PC-9 (cell line): Measurements from ENCODE around the gene USH2A. TPM values are rescaled to one million over a fixed set of nuclear protein-coding genes. Genes with fewer than 3 reads are reported as not detected.
A peak's percentile ranks its signal among the peaks of the same experiment; 100 is the strongest.

ENCODE experiments used
- BruUV-seq: library from RNA; stranded (reverse); fragments of 400-500 nt; replicated peaks from 2 replicates; lab custom pipeline; 2021; lab: Mats Ljungman, UMichigan
- CTCF ChIA-PET: fragments of 300-600 bp; sonication (Branson Sonifier 250); formaldehyde crosslinking; loops from one replicate; lab custom pipeline; 2022; ENCODE audit warnings: antibody characterized with exemption; lab: Charles Lee
- POLR2A ChIA-PET: fragments of 300-600 bp; sonication (Branson Sonifier 250); formaldehyde crosslinking; loops from one replicate; lab custom pipeline; 2022; ENCODE audit warnings: antibody characterized with exemption; ENCODE audit not compliant: unreplicated experiment; lab: Charles Lee
- DNase-seq, 2 experiments: peaks; one replicate each; pipeline versions ENCODE4 v3.0.0 to v3.0.0-alpha.2; 2015 to 2022; ENCODE audit warnings: mixed read lengths in 1 of 2
- H2AFZ ChIP-seq: fragments of 200-600 bp; sonication (generic); 2 replicates; pipeline ENCODE4 v1.8.1; 2017; ENCODE audit warnings: antibody characterized with exemption
- H3F3A ChIP-seq: fragments of 200-600 bp; sonication (generic); 2 replicates; pipeline ENCODE4 v1.8.1; 2017; ENCODE audit warnings: antibody characterized with exemption, mild to moderate bottlenecking, low read depth; ENCODE audit not compliant: insufficient read depth
- H3K27ac ChIP-seq: fragments of 200-600 bp; sonication (generic); 2 replicates; pipeline ENCODE4 v1.6.1; 2016; ENCODE audit warnings: mixed run types
- H3K27me3 ChIP-seq: fragments of 200-600 bp; sonication (generic); 2 replicates; pipeline ENCODE4 v1.6.1; 2016; ENCODE audit warnings: low read depth, mixed run types; ENCODE audit not compliant: insufficient read depth
- H3K36me3 ChIP-seq: fragments of 200-600 bp; sonication (generic); 2 replicates; pipeline ENCODE4 v1.6.1; 2016; ENCODE audit warnings: low read depth, mixed run types
- H3K4me1 ChIP-seq: fragments of 200-600 bp; sonication (generic); replicated peaks from 2 replicates; pipeline ENCODE4 v1.6.1; 2016; ENCODE audit warnings: mixed run types; ENCODE audit not compliant: insufficient read depth
- H3K4me2 ChIP-seq: fragments of 200-600 bp; sonication (generic); 2 replicates; pipeline ENCODE4 v1.6.1; 2017; ENCODE audit warnings: mixed run types
- H3K4me3 ChIP-seq: fragments of 200-600 bp; sonication (generic); 2 replicates; pipeline ENCODE4 v1.6.1; 2016; ENCODE audit warnings: mixed run types
- H3K79me2 ChIP-seq: fragments of 200-600 bp; sonication (generic); 2 replicates; pipeline ENCODE4 v1.6.1; 2017; ENCODE audit warnings: low read depth, mixed run types
- H3K9me2 ChIP-seq: fragments of 200-600 bp; sonication (generic); 2 replicates; pipeline ENCODE4 v1.8.1; 2017; ENCODE audit warnings: mild to moderate bottlenecking; ENCODE audit not compliant: insufficient read depth
- H3K9me3 ChIP-seq: fragments of 200-600 bp; sonication (generic); 2 replicates; pipeline ENCODE4 v1.8.1; 2016; ENCODE audit warnings: low read depth; ENCODE audit not compliant: insufficient read depth
- H4K20me1 ChIP-seq: fragments of 200-600 bp; sonication (generic); 2 replicates; pipeline ENCODE4 v1.8.1; 2017; ENCODE audit not compliant: insufficient read depth
- CTCF ChIP-seq: fragments of 200-600 bp; sonication (generic); conservative IDR thresholded peaks from 2 replicates; pipeline ENCODE4 v1.6.1; 2017; ENCODE audit warnings: mixed run types, antibody characterized with exemption, mild to moderate bottlenecking, moderate library complexity
- EZH2 ChIP-seq: fragments of 200-600 bp; sonication (generic); IDR thresholded peaks from 2 replicates; pipeline ENCODE4 v1.8.0; 2017; ENCODE audit warnings: antibody characterized with exemption, low read depth
- intact Hi-C: fragments of 100-400 bp; cut with micrococcal nuclease; formaldehyde crosslinking; loops from one replicate; pipeline ENCODE4 v1.10.0; 2022; ENCODE audit not compliant: unreplicated experiment
- total RNA-seq: library from RNA; stranded (reverse); gene quantifications from 2 replicates; pipeline ENCODE4 v1.2.3, GENCODE V29; 2021

The USH2A gene
- total RNA-seq, 1 experiment from 2014 or later, result not detected

GRCh38 chr1:216306830-216307229, 116.4 kb downstream of the USH2A start:
- CTCF ChIA-PET, result no interaction called here
- intact Hi-C loops, result no loop called here

GRCh38 chr1:216303690-216304089, 119.6 kb downstream of the USH2A start:
- H3K27me3 ChIP-seq, result no peaks in the 10 kb centered on the region
- ChIA-PET POLR2A (no interaction called here), CTCF (no interaction called here)
- BruUV-seq, result no TSS peak
- H3F3A ChIP-seq, result no peaks in the 10 kb centered on the region
- intact Hi-C loops, result no loop called here
- H3K4me2 ChIP-seq, result no peak overlapping the region
- H3K4me1 ChIP-seq, result peaks cover 9% of the 10 kb centered on the region
- no peaks in the 10 kb centered on the region for H3K36me3 ChIP-seq
- H4K20me1 ChIP-seq, result no peaks in the 10 kb centered on the region; the same call in 1 of the 2 replicates
- TF ChIP-seq EZH2, result no peak
- TF ChIP-seq CTCF, result no peak
- H3K4me3 ChIP-seq, result no peak overlapping the region
- DNase-seq, result no peak
- H3K9me3 ChIP-seq, result no peaks in the 10 kb centered on the region
- H3K79me2 ChIP-seq, result no peaks in the 10 kb centered on the region
- H2AFZ ChIP-seq, result no peak overlapping the region
- no peak overlapping the region for H3K27ac ChIP-seq
- H3K9me2 ChIP-seq, result no peaks in the 10 kb centered on the region

More at GRCh38 chr1:216306830-216307229, 116.4 kb downstream of the USH2A start:
- POLR2A ChIA-PET, result no interaction called here
- no peaks in the 10 kb centered on the region for H3K9me3 ChIP-seq
- H3K4me1 ChIP-seq, result peaks cover 9% of the 10 kb centered on the region
- no peaks in the 10 kb centered on the region for H3K36me3 ChIP-seq
- no peak overlapping the region for H3K4me3 ChIP-seq
- H3K79me2 ChIP-seq, result no peaks in the 10 kb centered on the region
- H3K9me2 ChIP-seq, result no peaks in the 10 kb centered on the region
- no peak for TF ChIP-seq EZH2
- no peak for TF ChIP-seq CTCF
- H4K20me1 ChIP-seq, result no peaks in the 10 kb centered on the region; the same call in 1 of the 2 replicates
- DNase-seq, result no peak
- H3F3A ChIP-seq, result no peaks in the 10 kb centered on the region
- BruUV-seq, result no TSS peak
- H3K27me3 ChIP-seq, result no peaks in the 10 kb centered on the region
- peak overlapping the region; percentile 73; the same call in 1 of the 2 replicates for H2AFZ ChIP-seq
- no peak overlapping the region for H3K27ac ChIP-seq
- peak overlapping the region; percentile 53; the same call in 1 of the 2 replicates for H3K4me2 ChIP-seq

- intact Hi-C loops, result no loop called here
- no peak overlapping the region for H3K4me2 ChIP-seq
Measured at GRCh38 chr1:216293683-216294082, 129.6 kb downstream of the USH2A start.

More at GRCh38 chr1:216293683-216294082, 129.6 kb downstream of the USH2A start:
- CTCF ChIA-PET, result no interaction called here
- Histone ChIP-seq H3K27ac (no peak overlapping the region), H3K27me3 (no peaks in the 10 kb centered on the region), H3K4me3 (no peak overlapping the region), H4K20me1 (no peaks in the 10 kb centered on the region), H3K4me1 (no peaks in the 10 kb centered on the region), H2AFZ (no peak overlapping the region), H3K9me3 (no peaks in the 10 kb centered on the region), H3K9me2 (no peaks in the 10 kb centered on the region), H3F3A (no peaks in the 10 kb centered on the region), H3K36me3 (no peaks in the 10 kb centered on the region), H3K79me2 (no peaks in the 10 kb centered on the region)
- POLR2A ChIA-PET, result no interaction called here
- no TSS peak for BruUV-seq
- DNase-seq, result no peak
- TF ChIP-seq CTCF (no peak), EZH2 (no peak)
